ENCODE measurements around the gene TAC4.

TAC4 gene

DNA sequence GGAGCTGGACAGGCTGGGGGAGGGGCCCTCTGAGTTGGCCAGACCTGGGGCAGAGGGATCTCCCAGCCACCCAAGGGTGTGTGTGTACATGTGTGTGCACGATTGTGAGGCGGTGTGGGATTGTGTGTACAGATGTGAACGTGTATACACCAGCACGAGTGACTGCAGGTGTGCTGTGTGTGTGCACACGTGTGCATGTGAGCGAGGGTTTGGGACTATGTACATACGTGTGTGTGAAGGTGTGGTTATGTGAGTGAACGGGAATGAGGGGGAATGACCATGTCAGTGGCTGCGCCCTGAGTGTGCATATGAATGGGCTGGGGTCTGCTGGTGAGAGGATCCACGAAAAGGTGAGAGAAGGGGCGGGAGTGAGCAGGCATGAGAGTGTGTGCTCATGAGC is 22.4 kb upstream of the TAC4 start:
- no peak for DNase-seq (ENCODE audit: low read depth, low spot score)
- POLR2A ChIA-PET, result no interaction called here
- no peak overlapping the region for H3K4me3 ChIP-seq (ENCODE audit: low read depth, low read length)
- no peak for TF ChIP-seq CTCF (IDR thresholded peaks at IDR 0.05; ENCODE audit: insufficient read depth, low read length, missing control alignments)
- CTCF ChIA-PET, result interaction anchor here (1.0 to 12.4 kb wide), 4 partner anchors 9 to 126 kb away, joined by 3 to 232 read pairs (median 12); partner anchors contain the start of gene DLX3

DNA sequence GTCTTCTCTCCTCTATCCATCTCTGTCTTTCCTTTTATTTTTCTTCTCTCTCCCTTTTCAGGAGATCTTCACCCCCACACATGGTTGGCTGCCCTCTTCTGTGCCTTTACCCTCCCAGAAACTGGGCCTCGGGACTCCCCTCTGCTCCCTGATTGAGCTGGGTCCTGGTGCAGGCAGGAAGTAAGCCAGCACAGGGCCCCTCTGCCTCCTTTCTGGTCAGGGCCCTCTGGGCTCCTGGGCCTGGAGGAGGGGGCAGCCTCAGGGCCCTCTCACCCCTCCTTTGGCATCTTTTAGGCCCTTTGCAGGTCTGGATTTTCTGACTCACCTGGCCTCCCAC is 21.1 kb upstream of the TAC4 start:
- ChIA-PET CTCF (interaction anchor here (0.6 to 1.8 kb wide), 3 partner anchors 12 to 128 kb away, joined by 3 to 10 read pairs (median 4); partner anchors contain the start of gene DLX3), POLR2A (no interaction called here)
- TF ChIP-seq CTCF (IDR thresholded peaks at IDR 0.05; ENCODE audit: insufficient read depth, low read length, missing control alignments), result no peak
- no peak overlapping the region for H3K4me3 ChIP-seq (ENCODE audit: low read depth, low read length)
- DNase-seq (ENCODE audit: low read depth, low spot score), result no peak

GRCh38 chr17:49866882-49867413 is 19.1 kb upstream of the TAC4 start:
- H3K4me3 ChIP-seq (ENCODE audit: low read depth, low read length), result no peak overlapping the region
- no peak for DNase-seq (ENCODE audit: low read depth, low spot score)
- TF ChIP-seq CTCF (IDR thresholded peaks at IDR 0.05; ENCODE audit: insufficient read depth, low read length, missing control alignments), result no peak
- CTCF ChIA-PET, result interaction anchor here (25.2 kb wide), 1 partner anchor 132 kb away, joined by 753 read pairs; the partner anchor contains the start of gene DLX3
- POLR2A ChIA-PET, result no interaction called here

- ChIA-PET POLR2A (interaction anchor here (0.8 kb wide), 1 partner anchor 203 kb away, joined by 3 read pairs; no protein-coding TSS in a partner anchor), CTCF (interaction anchor here (1.0 to 25.2 kb wide), 4 partner anchors 9 to 132 kb away, joined by 3 to 753 read pairs (median 4); partner anchors contain the start of gene DLX3)
- H3K4me3 ChIP-seq (ENCODE audit: low read depth, low read length), result no peak overlapping the region
- no peak for TF ChIP-seq CTCF (IDR thresholded peaks at IDR 0.05; ENCODE audit: insufficient read depth, low read length, missing control alignments)
- DNase-seq (ENCODE audit: low read depth, low spot score), result no peak
Observed at GRCh38 chr17:49866019-49866380, 18.1 kb upstream of the TAC4 start.

DNA sequence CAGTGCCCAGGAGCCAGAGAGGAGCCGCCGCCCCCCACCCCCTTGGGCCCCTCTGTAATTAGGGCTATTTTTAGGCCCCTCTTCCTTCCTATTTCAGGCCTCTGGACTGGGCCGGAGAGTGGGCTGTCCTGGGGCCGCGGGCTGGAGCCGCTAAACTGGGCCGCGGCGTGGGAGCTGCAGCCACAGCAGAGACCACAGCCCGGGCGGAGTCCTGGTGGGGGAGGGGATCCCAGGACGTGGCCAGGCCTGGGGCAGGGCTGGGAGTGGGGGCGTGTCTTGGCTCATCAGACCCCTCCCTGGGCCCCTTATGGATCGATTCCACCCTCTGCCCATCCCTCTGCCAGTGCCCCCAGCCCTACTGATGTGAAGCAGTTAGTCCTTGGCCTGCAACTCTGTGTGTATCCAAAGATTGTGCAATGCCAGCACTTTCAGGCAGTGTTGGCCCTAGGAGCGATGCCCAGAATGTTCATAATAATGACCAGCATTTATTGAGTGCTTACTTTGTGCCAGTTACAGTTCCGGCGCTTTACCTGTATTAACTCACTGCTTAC is 15.0 kb upstream of the TAC4 start:
- ChIA-PET CTCF (interaction anchor here (1.0 to 25.2 kb wide), 5 partner anchors 9 to 136 kb away, joined by 3 to 753 read pairs (median 4); partner anchors contain the start of gene DLX3), POLR2A (no interaction called here)
- TF ChIP-seq CTCF (IDR thresholded peaks at IDR 0.05; ENCODE audit: insufficient read depth, low read length, missing control alignments), result no peak
- H3K4me3 ChIP-seq (ENCODE audit: low read depth, low read length), result no peak overlapping the region
- no peak for DNase-seq (ENCODE audit: low read depth, low spot score)

DNA sequence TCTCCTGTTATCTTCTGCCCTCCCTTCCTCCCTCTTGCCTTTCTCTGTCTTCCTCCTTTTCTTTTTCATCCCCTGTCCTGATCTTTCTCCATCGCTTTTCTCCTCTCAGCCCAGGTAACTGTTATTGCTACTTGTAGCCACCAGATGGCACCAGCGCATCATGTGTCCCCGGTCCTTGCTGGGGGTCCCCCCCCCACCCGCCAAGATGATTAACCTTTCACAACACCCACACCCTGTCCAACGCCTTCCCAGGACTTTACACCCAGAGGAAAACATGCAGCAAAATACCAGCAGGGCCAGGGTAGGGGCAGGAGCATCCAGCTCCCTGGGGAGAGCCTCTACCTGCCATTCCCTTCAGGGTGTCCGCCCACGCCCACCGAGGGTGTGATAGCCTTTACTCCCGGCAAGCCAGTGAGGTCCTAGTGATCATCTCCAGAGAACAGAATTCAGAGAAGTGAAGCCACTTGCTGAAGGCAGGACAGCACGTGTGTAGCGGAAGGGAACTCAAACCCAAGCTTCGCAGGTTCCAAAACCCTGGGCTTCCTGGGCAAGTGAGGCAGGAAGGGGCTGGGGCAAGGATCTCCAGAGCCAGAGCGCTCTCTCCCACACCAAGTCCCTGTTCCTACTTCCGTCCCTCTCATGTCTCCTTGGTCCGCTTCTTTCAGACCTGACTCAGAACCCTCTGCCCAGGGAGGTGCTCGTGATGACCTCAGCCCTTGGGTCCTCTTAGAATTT is 13.4 kb upstream of the TAC4 start:
- CTCF ChIA-PET, result interaction anchor here (0.5 to 25.2 kb wide), 22 partner anchors 10 to 232 kb away, joined by 3 to 753 read pairs (median 4); partner anchors contain the start of gene DLX3

More for the DNA sequence above, 13.4 kb upstream of the TAC4 start:
- POLR2A ChIA-PET, result no interaction called here
- H3K4me3 ChIP-seq (ENCODE audit: low read depth, low read length), result no peak overlapping the region
- TF ChIP-seq CTCF (IDR thresholded peaks at IDR 0.05; ENCODE audit: insufficient read depth, low read length, missing control alignments), result peak; percentile 81
- DNase-seq (ENCODE audit: low read depth, low spot score), result no peak

All from AG04449 (cell line).